ENCODE measurements around the gene TCF7.

The TCF7 gene

GRCh38 chr5:134125039-134126015, 10.8 kb downstream of the TCF7 start:
- no peak for TF ChIP-seq CTCF (IDR thresholded peaks at IDR 0.05; ENCODE audit: control extremely low read depth, extremely low read depth, low read depth, missing control alignments)
- POLR2A ChIA-PET = interaction anchor here (1.3 to 1.4 kb wide), 2 partner anchors 9 to 11 kb away, joined by 5 to 6 read pairs; partner anchors contain the start of gene TCF7
- DNase-seq (ENCODE audit: extremely low spot score) = no peak
- CTCF ChIA-PET = interaction anchor here (1.0 to 15.2 kb wide), 5 partner anchors 15 to 462 kb away, joined by 3 to 111 read pairs (median 3); no protein-coding TSS in a partner anchor

- ChIA-PET POLR2A (interaction anchor here (0.5 to 1.2 kb wide), 2 partner anchors 11 to 780 kb away, joined by 6 to 9 read pairs; no protein-coding TSS in a partner anchor), CTCF (interaction anchor here (1.1 to 15.2 kb wide), 2 partner anchors 15 to 87 kb away, joined by 4 to 111 read pairs; no protein-coding TSS in a partner anchor)
- DNase-seq (ENCODE audit: extremely low spot score) = peak; percentile 54
- TF ChIP-seq CTCF (IDR thresholded peaks at IDR 0.05; ENCODE audit: control extremely low read depth, extremely low read depth, low read depth, missing control alignments) = no peak
Observed at GRCh38 chr5:134127376-134127861, 12.9 kb downstream of the TCF7 start.

DNA sequence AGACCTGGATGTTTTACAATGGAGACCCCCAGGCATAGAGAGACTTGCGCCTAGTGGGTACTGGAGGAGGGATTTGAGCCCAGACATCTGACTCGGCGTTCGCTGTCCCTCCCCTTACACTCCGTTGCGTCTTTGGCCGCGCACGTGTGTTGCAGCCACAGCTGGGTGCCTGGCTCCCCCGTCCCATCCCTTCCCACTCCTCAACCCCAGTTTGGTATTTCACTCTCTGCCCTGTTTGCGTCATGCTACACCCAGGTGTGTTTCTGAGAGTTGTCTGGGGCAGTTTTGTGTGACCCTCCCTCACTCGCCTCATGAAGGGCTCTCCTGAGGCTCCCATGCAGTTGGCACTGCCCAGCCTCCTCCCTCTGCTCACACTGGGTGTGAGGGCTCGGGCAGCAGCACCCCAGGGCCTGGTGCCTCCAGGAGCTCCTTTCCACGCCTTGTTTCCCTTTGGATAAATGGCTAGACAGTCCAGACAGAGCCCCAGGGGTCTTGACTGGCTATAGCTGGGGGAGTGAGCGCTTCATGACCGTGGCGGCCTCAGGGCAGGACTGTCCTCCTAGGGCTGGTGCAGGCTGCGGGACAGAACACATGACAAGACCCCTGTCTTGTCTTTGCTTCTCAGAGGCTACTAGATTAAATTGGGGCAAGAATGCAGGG, 13.6 kb downstream of the TCF7 start:
- TF ChIP-seq CTCF (IDR thresholded peaks at IDR 0.05; ENCODE audit: control extremely low read depth, extremely low read depth, low read depth, missing control alignments) = no peak
- no peak for DNase-seq (ENCODE audit: extremely low spot score)
- POLR2A ChIA-PET = no interaction called here

GRCh38 chr5:134128648-134128995, 14.1 kb downstream of the TCF7 start:
- ChIA-PET CTCF (interaction anchor here (1.0 to 15.2 kb wide), 2 partner anchors 68 to 88 kb away, joined by 3 to 111 read pairs; no protein-coding TSS in a partner anchor), POLR2A (no interaction called here)
- no peak for DNase-seq (ENCODE audit: extremely low spot score)
- no peak for TF ChIP-seq CTCF (IDR thresholded peaks at IDR 0.05; ENCODE audit: control extremely low read depth, extremely low read depth, low read depth, missing control alignments)

More for the DNA sequence above, 13.6 kb downstream of the TCF7 start:
- CTCF ChIA-PET = interaction anchor here (1.1 to 15.2 kb wide), 2 partner anchors 16 to 88 kb away, joined by 4 to 111 read pairs; no protein-coding TSS in a partner anchor

- ChIA-PET CTCF (interaction anchor here (0.7 to 15.2 kb wide), 4 partner anchors 8 to 89 kb away, joined by 3 to 111 read pairs (median 3); no protein-coding TSS in a partner anchor), POLR2A (interaction anchor here (0.9 kb wide), 1 partner anchor 15 kb away, joined by 3 read pairs; the partner anchor contains the start of gene TCF7)
- no peak for DNase-seq (ENCODE audit: extremely low spot score)
- no peak for TF ChIP-seq CTCF (IDR thresholded peaks at IDR 0.05; ENCODE audit: control extremely low read depth, extremely low read depth, low read depth, missing control alignments)
Observed at GRCh38 chr5:134129411-134130238, 15.1 kb downstream of the TCF7 start.
